ENCODE results near the gene MON1A.

MON1A gene

DNA sequence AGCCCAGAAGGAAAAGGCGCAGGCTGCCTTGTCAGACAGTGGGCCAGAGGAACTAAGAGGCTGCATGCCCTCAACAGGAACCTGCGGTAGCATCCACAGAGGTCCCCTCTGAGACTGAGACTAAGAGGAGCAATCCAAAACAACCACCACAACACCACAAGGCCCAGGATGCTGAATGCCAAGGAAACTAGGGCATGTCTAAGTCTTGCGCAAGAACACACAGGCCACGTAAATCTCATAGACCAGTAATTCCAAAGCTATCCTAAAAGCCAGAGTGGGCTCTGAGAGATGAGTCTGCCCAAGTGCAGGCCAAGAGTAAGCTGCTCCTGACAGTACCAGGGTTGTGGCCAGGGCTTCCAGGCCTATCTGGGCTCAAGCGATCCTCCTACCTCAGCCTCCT lies 12.9 kb downstream of the MON1A start:
- TF ChIP-seq EZH2 (optimal IDR thresholded peaks at IDR 0.05; ENCODE audit: low read depth, low read length) = no peak
- TF ChIP-seq, protein P1, sequence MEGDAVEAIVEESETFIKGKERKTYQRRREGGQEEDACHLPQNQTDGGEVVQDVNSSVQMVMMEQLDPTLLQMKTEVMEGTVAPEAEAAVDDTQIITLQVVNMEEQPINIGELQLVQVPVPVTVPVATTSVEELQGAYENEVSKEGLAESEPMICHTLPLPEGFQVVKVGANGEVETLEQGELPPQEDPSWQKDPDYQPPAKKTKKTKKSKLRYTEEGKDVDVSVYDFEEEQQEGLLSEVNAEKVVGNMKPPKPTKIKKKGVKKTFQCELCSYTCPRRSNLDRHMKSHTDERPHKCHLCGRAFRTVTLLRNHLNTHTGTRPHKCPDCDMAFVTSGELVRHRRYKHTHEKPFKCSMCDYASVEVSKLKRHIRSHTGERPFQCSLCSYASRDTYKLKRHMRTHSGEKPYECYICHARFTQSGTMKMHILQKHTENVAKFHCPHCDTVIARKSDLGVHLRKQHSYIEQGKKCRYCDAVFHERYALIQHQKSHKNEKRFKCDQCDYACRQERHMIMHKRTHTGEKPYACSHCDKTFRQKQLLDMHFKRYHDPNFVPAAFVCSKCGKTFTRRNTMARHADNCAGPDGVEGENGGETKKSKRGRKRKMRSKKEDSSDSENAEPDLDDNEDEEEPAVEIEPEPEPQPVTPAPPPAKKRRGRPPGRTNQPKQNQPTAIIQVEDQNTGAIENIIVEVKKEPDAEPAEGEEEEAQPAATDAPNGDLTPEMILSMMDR (IDR thresholded peaks at IDR 0.05; ENCODE audit: low read length) = no peak
- TF ChIP-seq EZH2phosphoT487 (IDR thresholded peaks at IDR 0.05; ENCODE audit: low read length) = no peak
- Histone ChIP-seq H3K79me2 (ENCODE audit: low read length) (no peaks in the 10 kb centered on the region; the same call in 1 of the 2 replicates), H2AFZ (ENCODE audit: low read length) (no peak overlapping the region), H3F3A (ENCODE audit: insufficient read depth, low read length) (no peaks in the 10 kb centered on the region), H3K36me3 (replicated peaks; ENCODE audit: insufficient read depth, low read length) (no peaks in the 10 kb centered on the region), H3K4me1 (ENCODE audit: low read length) (peaks cover 3% of the 10 kb centered on the region; the same call in 1 of the 2 replicates), H3K4me2 (ENCODE audit: low read depth, low read length) (no peak overlapping the region), H3K9me3 (replicated peaks; ENCODE audit: insufficient read depth, low read length) (no peaks in the 10 kb centered on the region), H3K27ac (ENCODE audit: low read length) (no peak overlapping the region), H3K27me3 (replicated peaks; ENCODE audit: insufficient read depth, low read length) (no peaks in the 10 kb centered on the region), H3K4me3 (ENCODE audit: low read length) (no peak overlapping the region), H4K20me1 (ENCODE audit: insufficient read depth, low read length) (no peaks in the 10 kb centered on the region), H3K9me2 (replicated peaks; ENCODE audit: insufficient read depth, low read length) (no peaks in the 10 kb centered on the region), H3K9ac (ENCODE audit: low read length) (no peak overlapping the region)
- DNase-seq = no peak

DNA sequence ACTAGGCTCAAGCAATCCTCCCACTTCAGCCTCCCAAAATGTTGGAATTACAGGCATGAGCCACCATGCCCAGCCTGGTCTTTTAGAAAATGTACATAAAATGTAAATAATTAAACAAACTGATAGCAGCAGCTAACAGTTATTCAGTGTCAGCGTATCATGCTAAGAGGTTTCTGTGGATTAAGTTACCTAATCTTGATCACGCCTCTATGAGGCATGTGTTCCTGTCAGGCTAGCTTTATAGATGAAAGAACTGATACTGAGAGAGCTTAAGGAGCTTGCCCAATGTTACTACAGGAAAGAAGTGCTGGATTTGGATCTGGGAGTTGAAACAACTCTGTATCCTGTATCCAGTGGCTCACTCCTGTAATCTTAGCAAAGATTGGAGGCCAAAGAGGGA lies 14.7 kb downstream of the MON1A start:
- no peaks in the 10 kb centered on the region for H4K20me1 ChIP-seq (ENCODE audit: insufficient read depth, low read length)
- H3F3A ChIP-seq (ENCODE audit: insufficient read depth, low read length) = no peaks in the 10 kb centered on the region
- no peaks in the 10 kb centered on the region for H3K9me2 ChIP-seq (replicated peaks; ENCODE audit: insufficient read depth, low read length)
- DNase-seq = no peak
- H2AFZ ChIP-seq (ENCODE audit: low read length) = no peak overlapping the region
- no peaks in the 10 kb centered on the region; the same call in 1 of the 2 replicates for H3K79me2 ChIP-seq (ENCODE audit: low read length)
- H3K27ac ChIP-seq (ENCODE audit: low read length) = no peak overlapping the region
- no peaks in the 10 kb centered on the region for H3K36me3 ChIP-seq (replicated peaks; ENCODE audit: insufficient read depth, low read length)
- peaks cover 3% of the 10 kb centered on the region; the same call in 1 of the 2 replicates for H3K4me1 ChIP-seq (ENCODE audit: low read length)
- H3K4me2 ChIP-seq (ENCODE audit: low read depth, low read length) = no peak overlapping the region
- H3K27me3 ChIP-seq (replicated peaks; ENCODE audit: insufficient read depth, low read length) = no peaks in the 10 kb centered on the region
- no peak overlapping the region for H3K9ac ChIP-seq (ENCODE audit: low read length)
- no peak for TF ChIP-seq EZH2 (optimal IDR thresholded peaks at IDR 0.05; ENCODE audit: low read depth, low read length)
- no peak for TF ChIP-seq EZH2phosphoT487 (IDR thresholded peaks at IDR 0.05; ENCODE audit: low read length)
- TF ChIP-seq, protein P1 (IDR thresholded peaks at IDR 0.05; ENCODE audit: low read length) = no peak
- H3K9me3 ChIP-seq (replicated peaks; ENCODE audit: insufficient read depth, low read length) = no peaks in the 10 kb centered on the region
- H3K4me3 ChIP-seq (ENCODE audit: low read length) = no peak overlapping the region

DNA sequence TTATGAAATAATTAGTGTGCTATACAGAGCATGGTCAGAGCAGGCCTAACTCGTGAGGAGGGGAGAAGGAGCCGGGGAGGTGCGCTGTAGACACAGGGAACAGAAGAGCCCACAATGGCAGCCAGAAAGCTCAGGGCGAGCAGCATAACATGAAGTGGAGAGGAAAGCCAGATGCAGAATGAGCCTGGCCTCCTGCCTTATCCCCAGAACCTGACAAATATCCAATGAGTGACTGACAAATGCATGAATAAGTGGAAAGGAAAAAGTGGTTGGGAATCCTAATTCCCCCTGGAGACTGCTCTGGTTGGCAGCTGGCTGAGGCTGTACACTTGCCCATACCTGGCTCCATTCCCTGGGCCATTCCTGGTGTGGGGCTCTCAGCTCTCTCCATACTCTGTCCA lies 16.7 kb downstream of the MON1A start:
- Histone ChIP-seq H3F3A (ENCODE audit: insufficient read depth, low read length) (no peaks in the 10 kb centered on the region), H3K79me2 (ENCODE audit: low read length) (no peaks in the 10 kb centered on the region; the same call in 1 of the 2 replicates), H2AFZ (ENCODE audit: low read length) (no peak overlapping the region), H4K20me1 (ENCODE audit: insufficient read depth, low read length) (no peaks in the 10 kb centered on the region), H3K36me3 (replicated peaks; ENCODE audit: insufficient read depth, low read length) (no peaks in the 10 kb centered on the region), H3K27me3 (replicated peaks; ENCODE audit: insufficient read depth, low read length) (no peaks in the 10 kb centered on the region), H3K27ac (ENCODE audit: low read length) (no peak overlapping the region), H3K4me1 (ENCODE audit: low read length) (no peaks in the 10 kb centered on the region), H3K9ac (ENCODE audit: low read length) (no peak overlapping the region), H3K9me3 (replicated peaks; ENCODE audit: insufficient read depth, low read length) (no peaks in the 10 kb centered on the region), H3K9me2 (replicated peaks; ENCODE audit: insufficient read depth, low read length) (no peaks in the 10 kb centered on the region), H3K4me2 (ENCODE audit: low read depth, low read length) (no peak overlapping the region), H3K4me3 (ENCODE audit: low read length) (no peak overlapping the region)
- DNase-seq = no peak
- TF ChIP-seq EZH2phosphoT487 (IDR thresholded peaks at IDR 0.05; ENCODE audit: low read length) (no peak), EZH2 (optimal IDR thresholded peaks at IDR 0.05; ENCODE audit: low read depth, low read length) (no peak)
- TF ChIP-seq, protein P1 (IDR thresholded peaks at IDR 0.05; ENCODE audit: low read length) = no peak
